Adipocyte (in vitro differentiated cells): ENCODE results near the gene CLEC16A.
A peak's percentile ranks its signal among the peaks of the same experiment; 100 is the strongest.

ENCODE experiments used
- DNase-seq: peaks from one replicate; pipeline ENCODE4 v3.0.0-alpha.2; 2015; ENCODE audit warnings: low read depth
- H3K27me3 ChIP-seq: replicated peaks from 2 replicates; pipeline ENCODE4 v1.7.0; 2013; ENCODE audit warnings: mild to moderate bottlenecking, low read length, moderate library complexity; ENCODE audit not compliant: control insufficient read depth, insufficient read depth
- H3K36me3 ChIP-seq: 2 replicates; pipeline ENCODE4 v1.7.0; 2013; ENCODE audit warnings: low read length, mild to moderate bottlenecking, moderate library complexity; ENCODE audit not compliant: control insufficient read depth, insufficient read depth, severe bottlenecking
- H3K4me1 ChIP-seq: 2 replicates; pipeline ENCODE4 v1.7.0; 2013; ENCODE audit warnings: mild to moderate bottlenecking, low read length, moderate library complexity; ENCODE audit not compliant: control insufficient read depth, insufficient read depth
- H3K4me3 ChIP-seq: 2 replicates; pipeline ENCODE4 v1.7.0; 2013; ENCODE audit warnings: mild to moderate bottlenecking, low read length, moderate library complexity
- H3K9ac ChIP-seq: 2 replicates; pipeline ENCODE4 v1.7.0; 2013; ENCODE audit warnings: mild to moderate bottlenecking, low read length, moderate library complexity
- H3K9me3 ChIP-seq: 2 replicates; pipeline ENCODE4 v1.7.0; 2013; ENCODE audit warnings: mild to moderate bottlenecking, low read length, moderate library complexity; ENCODE audit not compliant: control insufficient read depth

The CLEC16A gene

DNA sequence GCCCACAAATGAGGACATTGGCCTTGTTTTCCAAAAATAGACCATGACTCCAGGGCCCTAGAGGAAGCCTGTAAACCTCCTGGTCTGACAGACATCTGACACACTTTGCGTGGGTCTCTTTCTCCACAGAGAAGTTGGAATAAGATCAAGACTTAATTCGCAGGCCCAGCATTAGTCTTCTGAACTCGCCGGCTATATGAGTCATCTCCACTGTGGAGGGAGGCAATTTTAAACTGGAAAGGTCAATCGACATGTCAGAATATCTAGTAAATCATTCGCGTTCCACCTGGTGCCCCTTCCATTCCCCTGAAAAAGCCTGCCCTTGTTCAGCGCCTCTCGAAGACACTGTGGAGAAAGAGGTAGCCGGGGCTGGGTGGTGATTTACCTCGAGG, 140.1 kb downstream of the CLEC16A start:
- Histone ChIP-seq H3K9me3 (no peaks in the 10 kb centered on the region), H3K36me3 (no peaks in the 10 kb centered on the region), H3K27me3 (no peaks in the 10 kb centered on the region), H3K4me3 (no peak overlapping the region), H3K9ac (no peak overlapping the region), H3K4me1 (peaks cover 27% of the 10 kb centered on the region)
- peak; percentile 75 for DNase-seq

DNA sequence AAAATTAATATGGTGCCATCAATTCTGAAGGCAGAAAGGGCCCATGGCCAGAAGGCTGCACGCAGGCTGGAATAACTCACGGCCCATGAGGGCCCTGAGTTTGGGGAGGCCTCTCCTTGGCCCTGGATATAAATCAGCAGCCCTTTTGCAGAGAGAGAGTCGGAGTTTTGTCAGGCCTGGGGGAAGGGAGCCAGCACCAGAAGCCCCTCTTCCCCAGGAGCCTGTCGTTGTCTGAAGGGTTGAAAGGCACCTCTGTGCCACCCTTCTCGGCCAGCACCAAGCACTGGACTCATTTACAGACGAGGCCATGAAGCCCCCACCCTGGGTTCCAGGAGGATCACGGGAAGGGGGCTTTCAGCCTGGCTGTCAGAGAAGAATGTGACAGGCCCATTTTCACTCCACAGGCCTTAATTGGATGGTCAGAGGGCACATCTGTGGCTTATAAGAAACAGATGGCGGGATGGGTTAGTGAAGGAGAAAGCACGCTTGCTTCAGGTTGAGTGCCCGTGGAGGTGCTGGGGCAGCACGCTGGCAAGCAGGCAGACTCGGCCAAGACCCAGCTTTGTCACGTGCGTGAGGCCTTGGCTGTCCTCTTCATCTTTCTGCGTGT, 140.6 kb downstream of the CLEC16A start:
- no peak overlapping the region for H3K4me3 ChIP-seq
- H3K4me1 ChIP-seq = peaks cover 22% of the 10 kb centered on the region
- H3K9ac ChIP-seq = no peak overlapping the region
- no peaks in the 10 kb centered on the region for H3K9me3 ChIP-seq
- H3K27me3 ChIP-seq = no peaks in the 10 kb centered on the region
- no peaks in the 10 kb centered on the region for H3K36me3 ChIP-seq
- DNase-seq = no peak

DNA sequence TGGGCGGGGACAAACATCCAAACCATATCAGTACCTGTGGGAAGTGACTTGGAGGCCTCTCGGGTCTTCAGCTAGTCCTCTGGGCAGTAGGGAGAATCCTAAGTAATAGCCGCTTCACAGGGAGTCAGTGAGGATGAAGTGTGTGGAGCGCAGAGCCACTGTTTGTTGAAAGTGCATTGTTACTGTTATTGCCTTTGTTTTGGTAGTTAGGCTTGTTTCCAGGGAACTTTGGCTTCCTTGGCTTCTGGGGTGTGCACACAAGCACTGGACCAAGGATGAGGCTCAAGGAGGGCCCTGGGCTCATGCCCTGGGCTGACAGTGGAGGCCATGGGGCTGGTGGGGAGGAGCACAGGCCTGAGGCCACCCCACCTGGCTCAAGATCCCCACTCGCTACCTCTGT, 141.6 kb downstream of the CLEC16A start:
- no peak for DNase-seq
- H3K4me1 ChIP-seq = peaks cover 14% of the 10 kb centered on the region
- H3K27me3 ChIP-seq = no peaks in the 10 kb centered on the region
- H3K9ac ChIP-seq = no peak overlapping the region
- no peaks in the 10 kb centered on the region for H3K36me3 ChIP-seq
- no peak overlapping the region for H3K4me3 ChIP-seq
- H3K9me3 ChIP-seq = no peaks in the 10 kb centered on the region

DNA sequence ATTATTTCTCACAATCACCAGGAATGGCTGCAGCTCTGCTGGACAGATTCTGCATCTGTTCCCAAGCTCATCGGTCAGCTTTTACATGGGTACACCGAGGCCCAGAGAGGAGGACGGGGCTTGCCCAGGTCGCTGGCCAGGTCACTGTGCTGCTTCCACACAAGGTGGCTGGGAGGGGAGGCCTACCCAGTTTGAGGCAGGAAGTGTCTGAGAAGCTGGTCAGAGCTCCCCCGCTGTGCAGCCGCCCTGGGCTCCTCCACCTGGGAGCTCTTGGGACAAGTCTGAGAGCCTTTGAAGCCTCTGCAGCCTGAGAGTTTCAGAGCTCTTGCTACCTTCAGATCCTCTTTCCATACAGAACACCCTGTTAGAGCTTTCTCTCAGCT, 143.3 kb downstream of the CLEC16A start:
- no peak for DNase-seq
- Histone ChIP-seq H3K9me3 (no peaks in the 10 kb centered on the region), H3K27me3 (no peaks in the 10 kb centered on the region), H3K4me3 (no peak overlapping the region), H3K9ac (no peak overlapping the region), H3K36me3 (peaks cover 6% of the 10 kb centered on the region), H3K4me1 (peaks cover 14% of the 10 kb centered on the region)

DNA sequence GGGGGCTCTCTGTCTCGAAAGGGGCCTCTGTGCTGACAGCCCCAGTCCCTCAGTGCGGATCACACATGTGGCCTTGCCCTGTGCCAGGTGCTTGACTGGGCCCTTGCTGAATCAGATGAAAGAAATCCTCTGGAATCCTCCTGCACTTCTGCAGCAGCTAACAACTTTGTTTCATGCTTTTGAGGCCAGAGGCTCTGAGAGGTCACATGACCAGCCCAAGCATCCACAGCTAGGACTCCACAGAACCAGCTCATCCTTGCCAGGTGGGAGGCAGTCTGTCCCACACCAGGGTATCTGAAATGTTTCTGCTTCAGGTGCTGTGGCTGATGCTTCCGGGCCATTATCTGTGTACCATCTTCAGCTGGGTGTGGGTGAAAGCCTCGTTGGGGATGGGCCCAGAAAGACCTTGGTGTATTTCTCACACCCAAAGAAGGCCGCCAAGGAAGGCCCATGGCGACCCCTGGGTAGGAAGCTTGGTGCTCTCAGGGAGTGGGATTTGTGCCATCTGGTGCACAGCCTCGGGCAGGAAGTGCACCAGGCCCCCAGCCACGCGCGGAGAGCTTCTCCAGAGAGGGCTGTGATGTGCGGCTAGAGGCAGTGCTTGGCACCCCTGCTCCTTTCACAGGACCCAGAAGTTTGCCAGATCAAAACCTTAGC, 143.8 kb downstream of the CLEC16A start:
- DNase-seq = peak; percentile 36

GRCh38 chr16:11088831-11089230, 144.5 kb downstream of the CLEC16A start:
- Histone ChIP-seq H3K27me3 (no peaks in the 10 kb centered on the region), H3K4me3 (no peak overlapping the region), H3K4me1 (peaks cover 14% of the 10 kb centered on the region), H3K36me3 (peaks cover 6% of the 10 kb centered on the region), H3K9me3 (no peaks in the 10 kb centered on the region), H3K9ac (no peak overlapping the region)
- no peak for DNase-seq

More for the DNA sequence above, 143.8 kb downstream of the CLEC16A start:
- peaks cover 6% of the 10 kb centered on the region for H3K36me3 ChIP-seq
- no peak overlapping the region for H3K4me3 ChIP-seq
- no peaks in the 10 kb centered on the region for H3K9me3 ChIP-seq
- no peaks in the 10 kb centered on the region for H3K27me3 ChIP-seq
- peaks cover 14% of the 10 kb centered on the region for H3K4me1 ChIP-seq
- H3K9ac ChIP-seq = no peak overlapping the region

DNA sequence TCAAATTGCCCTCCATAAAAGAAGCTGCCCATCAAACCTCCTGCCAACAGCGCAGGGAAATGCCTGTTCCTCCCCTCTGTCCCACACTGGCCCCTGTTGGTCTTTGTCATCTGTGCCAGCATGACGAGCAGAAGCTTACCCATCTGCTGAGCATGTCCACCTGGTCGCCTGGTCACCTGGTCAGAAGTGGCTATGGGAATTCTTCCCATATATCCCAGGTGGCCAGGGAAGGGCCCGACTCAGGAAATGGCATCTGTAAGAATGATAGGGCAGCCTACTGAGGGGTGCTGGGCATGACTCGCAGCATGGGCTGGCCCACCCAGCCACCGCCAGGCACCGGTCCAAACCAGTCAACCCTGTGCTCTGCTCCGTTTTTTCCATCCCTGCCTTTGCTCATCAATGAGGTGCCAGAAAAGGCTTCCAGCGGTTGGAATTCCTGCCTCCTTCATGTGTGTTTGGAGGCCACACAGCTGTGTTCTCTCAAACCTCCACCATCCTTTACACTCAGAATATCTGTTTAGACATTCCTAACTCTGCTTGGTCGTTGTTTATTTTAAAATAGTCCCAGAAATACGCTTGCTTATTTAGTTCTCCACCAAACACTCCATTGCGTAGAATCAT, 145.2 kb downstream of the CLEC16A start:
- H3K9me3 ChIP-seq = no peaks in the 10 kb centered on the region
- peaks cover 7% of the 10 kb centered on the region for H3K4me1 ChIP-seq
- peaks cover 6% of the 10 kb centered on the region for H3K36me3 ChIP-seq
- no peak overlapping the region for H3K4me3 ChIP-seq
- no peaks in the 10 kb centered on the region for H3K27me3 ChIP-seq
- H3K9ac ChIP-seq = no peak overlapping the region
- DNase-seq = no peak

- H3K9ac ChIP-seq = no peak overlapping the region
- no peak for DNase-seq
- no peaks in the 10 kb centered on the region for H3K27me3 ChIP-seq
- peaks cover 1% of the 10 kb centered on the region for H3K4me1 ChIP-seq
- peaks cover 6% of the 10 kb centered on the region for H3K36me3 ChIP-seq
- no peaks in the 10 kb centered on the region for H3K9me3 ChIP-seq
- H3K4me3 ChIP-seq = no peak overlapping the region
Measured at GRCh38 chr16:11090232-11090631, 145.9 kb downstream of the CLEC16A start.

DNA sequence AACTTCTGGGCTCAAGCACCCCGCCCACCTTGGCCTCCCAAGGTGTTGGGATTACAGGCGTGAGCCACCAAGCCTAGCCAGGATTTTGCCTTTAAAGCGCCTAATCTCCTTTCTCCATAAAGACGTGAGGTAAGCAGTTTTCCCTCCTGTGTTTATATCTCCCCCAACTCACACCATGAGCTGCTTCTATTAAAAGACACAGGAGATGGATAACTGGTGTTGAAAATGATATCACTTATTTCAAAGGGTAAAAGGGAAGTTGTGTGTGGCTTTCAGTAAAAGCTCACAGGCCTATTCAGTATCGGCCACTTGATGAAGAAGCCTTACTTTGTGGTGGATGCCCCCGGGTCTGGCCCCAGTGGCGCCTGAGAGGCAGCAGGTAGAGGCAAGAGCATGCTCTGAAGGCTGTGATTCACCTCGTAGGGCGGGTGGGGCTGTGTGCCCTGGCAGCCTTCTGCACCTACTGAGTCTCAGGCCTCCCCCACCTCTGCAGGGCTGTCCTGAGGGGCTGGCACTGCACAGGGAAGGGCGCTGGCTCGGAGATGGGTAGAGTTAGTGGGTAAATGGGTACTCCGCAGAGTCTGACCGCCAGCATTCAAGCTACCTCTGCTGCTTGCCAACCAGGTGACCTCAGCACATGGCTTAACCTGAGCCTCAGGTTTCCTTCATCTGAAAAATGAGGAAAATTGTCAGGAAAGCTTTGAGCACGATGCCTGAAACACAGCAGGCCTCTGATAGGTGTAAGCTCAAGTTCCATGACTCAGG, 146.8 kb downstream of the CLEC16A start:
- no peak for DNase-seq
- Histone ChIP-seq H3K9me3 (no peaks in the 10 kb centered on the region), H3K4me1 (no peaks in the 10 kb centered on the region), H3K36me3 (peaks cover 6% of the 10 kb centered on the region), H3K27me3 (no peaks in the 10 kb centered on the region), H3K9ac (no peak overlapping the region), H3K4me3 (no peak overlapping the region)

GRCh38 chr16:11092788-11093571, 148.6 kb downstream of the CLEC16A start:
- Histone ChIP-seq H3K4me3 (no peak overlapping the region), H3K9ac (no peak overlapping the region), H3K27me3 (no peaks in the 10 kb centered on the region), H3K36me3 (peaks cover 6% of the 10 kb centered on the region), H3K4me1 (no peaks in the 10 kb centered on the region), H3K9me3 (no peaks in the 10 kb centered on the region)
- DNase-seq = no peak
